ENCODE data around the gene LBHD2.

- TF ChIP-seq POLR2AphosphoS5 (IDR thresholded peaks at IDR 0.05) (no peak), POLR2A (IDR thresholded peaks at IDR 0.05) (no peak)
These were observed 29.3 kb downstream of the LBHD2 start for GRCh38 chr14:103113303-103113702.
